SK-N-SH (cell line): ENCODE data around the gene RAI1. TPM values are rescaled to one million over a fixed set of nuclear protein-coding genes. Genes with fewer than 3 reads are reported as not detected.
"Not testable (repeated sequence)": the region's sequence is repeated elsewhere in the genome, so short reads cannot be mapped to it uniquely, and the experiment has no call there.

Experiments used
- CTCF ChIA-PET: fragments of 300-600, 350-600 bp; formaldehyde crosslinking; extraction: SDS; loops from one replicate; lab custom pipeline; 2021; lab: Yijun Ruan, JAX
- POLR2A ChIA-PET: fragments of 350-600 bp; sonication (Branson Sonifier 250); formaldehyde crosslinking; extraction: SDS; loops from one replicate; lab custom pipeline; 2020; ENCODE audit warnings: antibody characterized with exemption, inconsistent platforms; lab: Yijun Ruan, JAX
- DNase-seq: peaks from one replicate; pipeline ENCODE4 v3.0.0; 2012
- H2AFZ ChIP-seq: fragments of 200-600 bp; sonication (generic); 2 replicates; pipeline ENCODE4 v1.8.1; 2016; ENCODE audit warnings: antibody characterized with exemption, mild to moderate bottlenecking, low read depth
- H3F3A ChIP-seq: fragments of 200-600 bp; sonication (generic); replicated peaks from 2 replicates; pipeline ENCODE3; 2016; ENCODE audit warnings: antibody characterized with exemption, mild to moderate bottlenecking; ENCODE audit not compliant: insufficient read depth
- H3K27ac ChIP-seq, 2 experiments: fragments of 200-500 bp in 1 of 2; fragments of 200-600 bp in 1 of 2; sonication (Bioruptor generic) in 1 of 2; sonication (generic), shearing (Covaris generic) in 1 of 2; 2 replicates each; pipeline versions ENCODE4 v1.5.1 to v1.6.1; 2014 to 2016; ENCODE audit warnings: low read depth in 2 of 2, inconsistent platforms in 1 of 2, low read length in 1 of 2, mild to moderate bottlenecking in 1 of 2, mixed read lengths in 1 of 2
- H3K27me3 ChIP-seq: fragments of 200-600 bp; sonication (generic), shearing (Covaris generic); 2 replicates; pipeline ENCODE4 v1.6.1; 2016; ENCODE audit warnings: mixed run types; ENCODE audit not compliant: insufficient read depth
- H3K36me3 ChIP-seq, 2 experiments: fragments of 200-500 bp in 1 of 2; fragments of 200-600 bp in 1 of 2; sonication (Bioruptor generic) in 1 of 2; sonication (generic) in 1 of 2; replicated peaks in 1 of 2; 2 replicates each; pipeline versions ENCODE3 to v1.5.1; 2014 to 2016; ENCODE audit warnings: low read length in 1 of 2, mild to moderate bottlenecking in 1 of 2; ENCODE audit not compliant: insufficient read depth in 2 of 2, control insufficient read depth in 1 of 2
- H3K4me1 ChIP-seq, 2 experiments: fragments of 200-500 bp in 1 of 2; fragments of 200-600 bp in 1 of 2; sonication (Bioruptor generic) in 1 of 2; sonication (generic), shearing (Covaris generic) in 1 of 2; 2 replicates each; pipeline versions ENCODE4 v1.5.1 to v1.6.1; 2014 to 2016; ENCODE audit warnings: low read depth in 1 of 2, low read length in 1 of 2, mixed run types in 1 of 2; ENCODE audit not compliant: insufficient read depth in 2 of 2, control insufficient read depth in 1 of 2
- H3K4me2 ChIP-seq: fragments of 200-600 bp; sonication (generic), shearing (Covaris generic); 2 replicates; pipeline ENCODE4 v1.6.1; 2017; ENCODE audit warnings: mixed run types
- H3K4me3 ChIP-seq, 2 experiments: fragments of 200-500 bp in 1 of 2; fragments of 200-600 bp in 1 of 2; sonication (Bioruptor generic) in 1 of 2; sonication (generic), shearing (Covaris generic) in 1 of 2; 2 replicates each; pipeline versions ENCODE4 v1.5.1 to v1.8.1; 2014 to 2016; ENCODE audit warnings: low read depth in 2 of 2, inconsistent platforms in 1 of 2, low read length in 1 of 2, mild to moderate bottlenecking in 1 of 2, mixed read lengths in 1 of 2, moderate library complexity in 1 of 2
- H3K79me2 ChIP-seq: fragments of 200-600 bp; sonication (generic); 2 replicates; pipeline ENCODE4 v1.8.1; 2017; ENCODE audit warnings: mild to moderate bottlenecking; ENCODE audit not compliant: insufficient read depth
- H3K9ac ChIP-seq: fragments of 200-600 bp; sonication (generic); 2 replicates; pipeline ENCODE4 v1.6.1; 2017; ENCODE audit warnings: mixed run types
- H3K9me2 ChIP-seq: fragments of 200-600 bp; sonication (generic); 2 replicates; pipeline ENCODE4 v1.6.1; 2017; ENCODE audit warnings: mixed run types
- H3K9me3 ChIP-seq: fragments of 200-600 bp; sonication (generic); 2 replicates; pipeline ENCODE4 v1.6.1; 2017; ENCODE audit warnings: mixed run types, mild to moderate bottlenecking, moderate library complexity
- H4K20me1 ChIP-seq: fragments of 200-600 bp; sonication (generic); 2 replicates; pipeline ENCODE4 v1.6.1; 2017; ENCODE audit warnings: mild to moderate bottlenecking, mixed run types; ENCODE audit not compliant: insufficient read depth
- ELF1 ChIP-seq: IDR thresholded peaks from 2 replicates; pipeline ENCODE4 v1.4.0; 2012
- JUND ChIP-seq: IDR thresholded peaks from 2 replicates; pipeline ENCODE4 v1.4.0; 2012
- MEF2A ChIP-seq: IDR thresholded peaks from 2 replicates; pipeline ENCODE4 v1.4.0; 2012; ENCODE audit warnings: low read depth, borderline replicate concordance
- NFIC ChIP-seq: IDR thresholded peaks from 2 replicates; pipeline ENCODE4 v1.4.0; 2012; ENCODE audit warnings: borderline replicate concordance
- NRF1 ChIP-seq: IDR thresholded peaks from 2 replicates; pipeline ENCODE4 v1.6.1; 2012; ENCODE audit warnings: low read depth, mild to moderate bottlenecking, low read length
- RAD21 ChIP-seq: IDR thresholded peaks from 2 replicates; pipeline ENCODE4 v1.6.1; 2012; ENCODE audit warnings: mild to moderate bottlenecking, low read length
- RCOR1 ChIP-seq: fragments of 150-350 bp; IDR thresholded peaks from 2 replicates; pipeline ENCODE4 v1.6.1; 2017; ENCODE audit warnings: antibody characterized with exemption, low read length
- RFX5 ChIP-seq: IDR thresholded peaks from 2 replicates; pipeline ENCODE4 v1.6.1; 2012; ENCODE audit warnings: mild to moderate bottlenecking, improper control_type of control experiment, low read length
- RXRA ChIP-seq: IDR thresholded peaks from 2 replicates; pipeline ENCODE4 v1.4.0; 2012; ENCODE audit warnings: low read depth, mild to moderate bottlenecking, borderline replicate concordance
- SMC3 ChIP-seq: IDR thresholded peaks from 2 replicates; pipeline ENCODE4 v1.6.1; 2012; ENCODE audit warnings: low read depth, low read length, improper control_type of control experiment
- TAF1 ChIP-seq: IDR thresholded peaks from 2 replicates; pipeline ENCODE4 v1.6.1; 2012; ENCODE audit warnings: low read depth, mild to moderate bottlenecking, low read length, moderate library complexity, borderline replicate concordance
- TCF12 ChIP-seq: IDR thresholded peaks from 2 replicates; pipeline ENCODE4 v1.4.0; 2012
- YY1 ChIP-seq: IDR thresholded peaks from 2 replicates; pipeline ENCODE4 v1.4.0; 2012; ENCODE audit warnings: low read depth, mild to moderate bottlenecking
- WGBS: methylation state at CpG from one replicate; pipeline ENCODE4 v1.1.6; 2017; ENCODE audit warnings: low lambda C conversion rate; 5-methylcytosine and 5-hydroxymethylcytosine counted together
- polyA plus RNA-seq, 3 experiments: library from polyadenylated mRNA; depleted of rRNA; stranded (reverse); fragments of >200 nt; gene quantifications; 2 replicates each; pipeline ENCODE4 v1.2.3, GENCODE V29; 2012
- TF ChIP-seq, protein P1 (sequence below): IDR thresholded peaks from 2 replicates; pipeline ENCODE4; 2012
- TF ChIP-seq, protein P2 (sequence below): IDR thresholded peaks from 2 replicates; pipeline ENCODE4 v1.4.0; 2012; ENCODE audit warnings: low read depth, borderline replicate concordance
- TF ChIP-seq, protein P3 (sequence below): fragments of 150-350 bp; IDR thresholded peaks from 2 replicates; pipeline ENCODE4 v1.6.1; 2017; ENCODE audit warnings: antibody characterized with exemption, low read length, low read depth, borderline replicate concordance

Gene RAI1
- polyA plus RNA-seq, 1 of the 3 experiments (the other 2 are of a cell fraction), result 4.7 TPM

DNA sequence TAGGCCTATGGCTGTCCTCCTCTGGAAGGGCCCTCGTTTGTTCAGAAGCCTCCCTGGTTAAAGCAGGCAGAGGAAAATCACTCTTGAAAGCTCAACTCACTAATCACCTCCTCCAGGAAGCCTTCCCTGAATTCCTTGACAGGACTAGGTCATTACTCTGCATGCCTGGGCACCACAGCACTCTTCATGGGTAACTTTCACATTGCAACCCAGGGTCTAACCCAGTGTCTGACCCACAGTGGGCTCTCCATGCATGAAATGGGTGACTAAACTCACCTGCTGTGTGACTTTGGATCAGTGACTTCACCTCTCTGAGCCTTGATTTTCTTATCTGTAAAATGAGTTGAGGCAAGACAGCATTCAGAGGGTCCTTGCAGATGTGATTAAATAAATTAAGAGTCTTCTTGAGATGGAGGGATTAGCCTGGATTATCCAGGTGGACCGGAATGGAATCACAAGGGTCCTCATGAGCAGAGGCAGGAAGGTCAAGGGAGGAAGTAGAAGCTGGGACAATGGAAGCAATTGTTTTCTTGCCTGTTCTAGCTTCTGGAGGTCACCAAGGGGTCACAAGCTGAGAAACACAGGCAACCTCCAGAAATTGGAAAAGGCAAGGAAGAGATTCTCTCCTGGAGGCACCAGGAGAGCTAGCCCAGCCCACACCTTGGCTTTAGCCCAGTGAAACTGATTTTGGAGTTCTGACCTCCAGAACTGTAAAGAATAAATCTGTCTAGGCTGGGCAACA lies 3.8 kb upstream of the RAI1 start:
- H3K9me3 ChIP-seq, result no peaks in the 10 kb centered on the region
- no peak for TF ChIP-seq RCOR1
- TF ChIP-seq, protein P1, sequence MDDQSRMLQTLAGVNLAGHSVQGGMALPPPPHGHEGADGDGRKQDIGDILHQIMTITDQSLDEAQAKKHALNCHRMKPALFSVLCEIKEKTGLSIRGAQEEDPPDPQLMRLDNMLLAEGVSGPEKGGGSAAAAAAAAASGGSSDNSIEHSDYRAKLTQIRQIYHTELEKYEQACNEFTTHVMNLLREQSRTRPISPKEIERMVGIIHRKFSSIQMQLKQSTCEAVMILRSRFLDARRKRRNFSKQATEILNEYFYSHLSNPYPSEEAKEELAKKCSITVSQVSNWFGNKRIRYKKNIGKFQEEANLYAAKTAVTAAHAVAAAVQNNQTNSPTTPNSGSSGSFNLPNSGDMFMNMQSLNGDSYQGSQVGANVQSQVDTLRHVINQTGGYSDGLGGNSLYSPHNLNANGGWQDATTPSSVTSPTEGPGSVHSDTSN, result no peak
- TF ChIP-seq, protein P2, sequence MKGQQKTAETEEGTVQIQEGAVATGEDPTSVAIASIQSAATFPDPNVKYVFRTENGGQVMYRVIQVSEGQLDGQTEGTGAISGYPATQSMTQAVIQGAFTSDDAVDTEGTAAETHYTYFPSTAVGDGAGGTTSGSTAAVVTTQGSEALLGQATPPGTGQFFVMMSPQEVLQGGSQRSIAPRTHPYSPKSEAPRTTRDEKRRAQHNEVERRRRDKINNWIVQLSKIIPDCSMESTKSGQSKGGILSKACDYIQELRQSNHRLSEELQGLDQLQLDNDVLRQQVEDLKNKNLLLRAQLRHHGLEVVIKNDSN, result no peak
- no peak for TF ChIP-seq YY1
- TF ChIP-seq RXRA, result no peak
- no peak for TF ChIP-seq TCF12
- TF ChIP-seq SMC3, result no peak
- no peak for TF ChIP-seq JUND
- no peak for TF ChIP-seq RAD21
- TF ChIP-seq MEF2A, result no peak
- TF ChIP-seq, protein P3, sequence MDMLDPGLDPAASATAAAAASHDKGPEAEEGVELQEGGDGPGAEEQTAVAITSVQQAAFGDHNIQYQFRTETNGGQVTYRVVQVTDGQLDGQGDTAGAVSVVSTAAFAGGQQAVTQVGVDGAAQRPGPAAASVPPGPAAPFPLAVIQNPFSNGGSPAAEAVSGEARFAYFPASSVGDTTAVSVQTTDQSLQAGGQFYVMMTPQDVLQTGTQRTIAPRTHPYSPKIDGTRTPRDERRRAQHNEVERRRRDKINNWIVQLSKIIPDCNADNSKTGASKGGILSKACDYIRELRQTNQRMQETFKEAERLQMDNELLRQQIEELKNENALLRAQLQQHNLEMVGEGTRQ, result no peak
- TF ChIP-seq RFX5, result no peak
- no peak for TF ChIP-seq ELF1
- TF ChIP-seq NFIC, result no peak
- TF ChIP-seq NRF1, result no peak
- no peak for TF ChIP-seq TAF1
- H3K4me1 ChIP-seq, result peaks cover 0 to 7% of the 10 kb centered on the region in 2 experiments; a peak in 1 of 4 replicates
- no peaks in the 10 kb centered on the region for H4K20me1 ChIP-seq
- H3F3A ChIP-seq, result no peaks in the 10 kb centered on the region
- no peaks in the 10 kb centered on the region for H3K27me3 ChIP-seq
- no peak overlapping the region for H2AFZ ChIP-seq
- no peak overlapping the region for H3K4me2 ChIP-seq
- H3K36me3 ChIP-seq, result no peaks in the 10 kb centered on the region
- no peak overlapping the region for H3K9ac ChIP-seq
- no peak for DNase-seq
- peaks cover 9% of the 10 kb centered on the region; the same call in 1 of the 2 replicates for H3K79me2 ChIP-seq
- H3K27ac ChIP-seq, result no peak overlapping the region
- WGBS, result 72% methylated on average over 2 of the region's 2 CpGs
- CTCF ChIA-PET, result interaction anchor here (0.9 to 1.6 kb wide), 3 partner anchors 10 to 130 kb away, joined by 3 to 5 read pairs (median 3); no protein-coding TSS in a partner anchor
- POLR2A ChIA-PET, result no interaction called here
- no peak overlapping the region for H3K4me3 ChIP-seq
- H3K9me2 ChIP-seq, result no peaks in the 10 kb centered on the region

DNA sequence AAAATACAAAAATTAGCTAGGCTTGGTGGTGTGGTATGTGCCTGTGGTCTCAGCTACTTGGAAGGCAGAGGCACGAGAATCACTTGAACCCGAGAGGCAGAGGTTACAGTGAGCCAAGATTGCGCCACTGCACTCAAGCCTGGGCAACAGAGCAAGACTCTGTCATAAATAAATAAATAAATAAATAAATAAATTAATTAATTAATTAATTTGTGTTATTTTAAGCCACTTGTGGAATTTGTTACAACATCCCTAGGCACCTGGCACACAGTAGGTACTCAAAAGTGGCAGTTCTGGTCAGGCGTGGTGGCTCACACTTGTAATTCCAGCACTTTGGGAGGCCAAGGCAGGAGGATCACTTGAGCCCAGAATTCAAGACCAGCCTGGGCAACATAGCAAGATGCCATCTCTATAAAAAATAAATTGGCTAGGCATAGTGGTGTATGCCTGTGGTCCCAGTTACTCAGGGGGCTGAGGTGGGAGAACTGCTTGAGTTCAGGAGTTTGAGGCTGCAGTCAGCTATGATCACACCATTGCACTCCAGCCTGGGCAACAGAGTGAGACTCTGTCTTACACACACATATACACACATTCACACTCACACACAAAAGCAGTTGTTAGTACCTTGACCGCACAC lies 3.1 kb upstream of the RAI1 start:
- H3K27ac ChIP-seq, H3K4me2 ChIP-seq, H4K20me1 ChIP-seq, H3K4me1 ChIP-seq, H3K36me3 ChIP-seq, H3K9me3 ChIP-seq, H3K9me2 ChIP-seq, H3F3A ChIP-seq, DNase-seq, H3K9ac ChIP-seq, POLR2A ChIA-PET, H3K4me3 ChIP-seq, H3K27me3 ChIP-seq, H2AFZ ChIP-seq: not testable (repeated sequence)
- CTCF ChIA-PET, result interaction anchor here (1.3 to 5.6 kb wide), 5 partner anchors 11 to 240 kb away, joined by 3 to 66 read pairs (median 5); no protein-coding TSS in a partner anchor
- peaks cover 17% of the 10 kb centered on the region for H3K79me2 ChIP-seq
- 88% methylated on average over 5 of the region's 5 CpGs for WGBS
